ENCODE measurements around the gene RPS6KL1.

DNA sequence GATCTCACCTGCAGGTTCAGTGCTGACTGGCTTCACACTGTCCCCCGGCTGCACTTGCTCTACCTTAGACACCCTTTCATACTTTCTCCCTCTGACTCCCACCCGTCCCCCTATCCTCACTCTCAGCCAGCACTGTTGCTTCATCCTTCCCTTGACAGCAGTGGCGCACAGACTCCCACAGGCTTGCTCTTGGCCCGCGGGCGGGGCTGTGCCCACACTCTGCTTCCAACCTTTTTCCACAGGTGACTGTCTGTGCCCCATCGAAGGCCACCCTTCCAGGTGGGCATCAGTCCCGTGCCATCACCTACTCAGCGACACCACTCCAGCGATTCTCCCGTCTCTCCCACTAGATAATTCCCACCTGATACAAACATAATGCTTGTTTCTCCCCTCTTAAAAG, 1.0 kb upstream of the RPS6KL1 start:
- TF ChIP-seq ZNF292 (tag by site-specific recombination; IDR thresholded peaks at IDR 0.05; ENCODE audit: borderline replicate concordance, low read depth) (no peak), ZNF274 (IDR thresholded peaks at IDR 0.05; ENCODE audit: low read length) (no peak), ZNF274 (tag by site-specific recombination; IDR thresholded peaks at IDR 0.05; ENCODE audit: borderline replicate concordance) (no peak)
